Endodermal cell (in vitro differentiated cells): ENCODE results near the gene TM4SF1. TPM values are rescaled to one million over a fixed set of nuclear protein-coding genes. Genes with fewer than 3 reads are reported as not detected.

Source experiments
- DNase-seq: peaks from one replicate; pipeline ENCODE4 v3.0.0-alpha.2; 2017
- H3K27ac ChIP-seq: 2 replicates; pipeline ENCODE4 v1.5.1; 2013; ENCODE audit warnings: mild to moderate bottlenecking, low read depth, low read length, moderate library complexity
- H3K27me3 ChIP-seq: 2 replicates; pipeline ENCODE4 v1.6.1; 2013; ENCODE audit warnings: mild to moderate bottlenecking, low read length, moderate library complexity; ENCODE audit not compliant: insufficient read depth, control insufficient read depth, poor library complexity, severe bottlenecking
- H3K36me3 ChIP-seq: 2 replicates; pipeline ENCODE4 v1.7.0; 2013; ENCODE audit warnings: mild to moderate bottlenecking, low read length, moderate library complexity; ENCODE audit not compliant: control insufficient read depth, insufficient read depth
- H3K4me1 ChIP-seq: one replicate; pipeline ENCODE4 v1.7.0; 2013; ENCODE audit warnings: low read length; ENCODE audit not compliant: control insufficient read depth, insufficient read depth
- H3K4me3 ChIP-seq: 2 replicates; pipeline ENCODE4 v1.5.1; 2013; ENCODE audit warnings: mild to moderate bottlenecking, low read length, moderate library complexity
- H3K9ac ChIP-seq: 2 replicates; pipeline ENCODE4 v1.6.1; 2013; ENCODE audit warnings: mild to moderate bottlenecking, low read length, moderate library complexity; ENCODE audit not compliant: poor library complexity, severe bottlenecking; ENCODE audit errors: extremely low read depth
- H3K9me3 ChIP-seq: 2 replicates; pipeline ENCODE4 v1.6.1; 2013; ENCODE audit warnings: mild to moderate bottlenecking, low read length, moderate library complexity; ENCODE audit not compliant: control insufficient read depth
- H3K27ac Mint-ChIP-seq: 2 replicates; pipeline ENCODE4 v1.8.0; 2020; ENCODE audit warnings: mixed read lengths
- H3K27me3 Mint-ChIP-seq: 2 replicates; pipeline ENCODE4 v1.8.0; 2021; ENCODE audit warnings: mild to moderate bottlenecking, mixed read lengths; ENCODE audit not compliant: insufficient read depth
- H3K36me3 Mint-ChIP-seq: 2 replicates; pipeline ENCODE4 v1.8.0; 2020; ENCODE audit warnings: low read depth, mixed read lengths
- H3K4me1 Mint-ChIP-seq: 2 replicates; pipeline ENCODE4 v1.8.0; 2020; ENCODE audit warnings: mixed read lengths
- H3K4me3 Mint-ChIP-seq: 2 replicates; pipeline ENCODE4 v1.8.0; 2020; ENCODE audit warnings: mild to moderate bottlenecking, moderate library complexity, mixed read lengths
- H3K9me3 Mint-ChIP-seq: 2 replicates; pipeline ENCODE4 v1.8.0; 2020; ENCODE audit warnings: mild to moderate bottlenecking, mixed read lengths
- CTCF ChIP-seq: fragments of 200-600 bp; sonication (generic); conservative IDR thresholded peaks from 2 replicates; pipeline ENCODE4 v1.5.0; 2021; ENCODE audit warnings: antibody characterized with exemption, mild to moderate bottlenecking
- WGBS, 2 experiments: methylation state at CpG; one replicate each; pipeline versions ENCODE4 v1.1.5 to v1.1.7; 2013; ENCODE audit warnings: missing lambda C conversion rate in 2 of 2, mixed read lengths in 1 of 2; ENCODE audit not compliant: insufficient coverage in 1 of 2, insufficient read length in 1 of 2; 5-methylcytosine and 5-hydroxymethylcytosine counted together
- total RNA-seq, 2 donors: library from RNA; stranded (reverse); fragmentation: NEBNext Ultra II Directional in 1 of 2; extraction: Animal tissue kit (Norgen Biotek cat#: 25700) in 1 of 2; gene quantifications; 2 replicates in 1 of 2; 3 replicates in 1 of 2; pipeline ENCODE4 v1.2.1, GENCODE V29; 2021

The TM4SF1 gene
- total RNA-seq, 2 donors from 2014 or later = not detected

GRCh38 chr3:149398296-149398695, 20.8 kb upstream of the TM4SF1 start:
- WGBS, 2 experiments = 100% methylated on average over 1 of the region's 1 CpG; no CpG with 5 or more reads in 1 of the 2 experiments
- H3K36me3 ChIP-seq = no peaks in the 10 kb centered on the region
- H3K27me3 Mint-ChIP-seq = no peaks in the 10 kb centered on the region
- no peak overlapping the region for H3K27ac ChIP-seq
- no peak overlapping the region for H3K9ac ChIP-seq
- no peak for DNase-seq
- H3K36me3 Mint-ChIP-seq = no peaks in the 10 kb centered on the region
- no peaks in the 10 kb centered on the region for H3K4me1 Mint-ChIP-seq
- no peaks in the 10 kb centered on the region for H3K4me1 ChIP-seq
- H3K4me3 ChIP-seq = no peak overlapping the region
- TF ChIP-seq CTCF = no peak
- no peaks in the 10 kb centered on the region for H3K9me3 Mint-ChIP-seq
- H3K27ac Mint-ChIP-seq = no peak overlapping the region
- H3K4me3 Mint-ChIP-seq = no peak overlapping the region
- no peaks in the 10 kb centered on the region for H3K27me3 ChIP-seq
- no peaks in the 10 kb centered on the region for H3K9me3 ChIP-seq

- TF ChIP-seq CTCF = no peak
- no peak overlapping the region for H3K9ac ChIP-seq
- Mint-ChIP-seq H3K9me3 (no peaks in the 10 kb centered on the region), H3K27ac (no peak overlapping the region), H3K4me1 (no peaks in the 10 kb centered on the region), H3K27me3 (no peaks in the 10 kb centered on the region), H3K36me3 (no peaks in the 10 kb centered on the region), H3K4me3 (no peak overlapping the region)
- no peaks in the 10 kb centered on the region for H3K36me3 ChIP-seq
- no peaks in the 10 kb centered on the region for H3K27me3 ChIP-seq
- no peak overlapping the region for H3K27ac ChIP-seq
- 95 to 100% methylated on average over 1 to 2 of the region's 3 CpGs for WGBS, 2 experiments
- H3K4me3 ChIP-seq = no peak overlapping the region
- no peak for DNase-seq
- no peaks in the 10 kb centered on the region for H3K4me1 ChIP-seq
- H3K9me3 ChIP-seq = no peaks in the 10 kb centered on the region
These were observed 20.1 kb upstream of the TM4SF1 start for GRCh38 chr3:149397528-149397927.

GRCh38 chr3:149396476-149396875, 19.0 kb upstream of the TM4SF1 start:
- Mint-ChIP-seq H3K27me3 (no peaks in the 10 kb centered on the region), H3K9me3 (no peaks in the 10 kb centered on the region), H3K4me1 (no peaks in the 10 kb centered on the region), H3K27ac (no peak overlapping the region), H3K36me3 (no peaks in the 10 kb centered on the region), H3K4me3 (no peak overlapping the region)
- WGBS, 2 experiments = 90 to 95% methylated on average over 4 to 6 of the region's 6 CpGs
- H3K27ac ChIP-seq = no peak overlapping the region
- no peaks in the 10 kb centered on the region for H3K9me3 ChIP-seq
- H3K4me3 ChIP-seq = no peak overlapping the region
- no peaks in the 10 kb centered on the region for H3K36me3 ChIP-seq
- no peaks in the 10 kb centered on the region for H3K27me3 ChIP-seq
- no peak overlapping the region for H3K9ac ChIP-seq
- DNase-seq = no peak
- H3K4me1 ChIP-seq = no peaks in the 10 kb centered on the region
- no peak for TF ChIP-seq CTCF
